HG03060 (cell line): ENCODE data around the gene CHPF.

Experiments used
- ATAC-seq: cut with Tn5 transposase; IDR thresholded peaks from one replicate; pipeline ENCODE4 v1.9.1; 2021; ENCODE audit warnings: low read depth, moderate number of reproducible peaks; ENCODE audit not compliant: unreplicated experiment

Gene CHPF

DNA sequence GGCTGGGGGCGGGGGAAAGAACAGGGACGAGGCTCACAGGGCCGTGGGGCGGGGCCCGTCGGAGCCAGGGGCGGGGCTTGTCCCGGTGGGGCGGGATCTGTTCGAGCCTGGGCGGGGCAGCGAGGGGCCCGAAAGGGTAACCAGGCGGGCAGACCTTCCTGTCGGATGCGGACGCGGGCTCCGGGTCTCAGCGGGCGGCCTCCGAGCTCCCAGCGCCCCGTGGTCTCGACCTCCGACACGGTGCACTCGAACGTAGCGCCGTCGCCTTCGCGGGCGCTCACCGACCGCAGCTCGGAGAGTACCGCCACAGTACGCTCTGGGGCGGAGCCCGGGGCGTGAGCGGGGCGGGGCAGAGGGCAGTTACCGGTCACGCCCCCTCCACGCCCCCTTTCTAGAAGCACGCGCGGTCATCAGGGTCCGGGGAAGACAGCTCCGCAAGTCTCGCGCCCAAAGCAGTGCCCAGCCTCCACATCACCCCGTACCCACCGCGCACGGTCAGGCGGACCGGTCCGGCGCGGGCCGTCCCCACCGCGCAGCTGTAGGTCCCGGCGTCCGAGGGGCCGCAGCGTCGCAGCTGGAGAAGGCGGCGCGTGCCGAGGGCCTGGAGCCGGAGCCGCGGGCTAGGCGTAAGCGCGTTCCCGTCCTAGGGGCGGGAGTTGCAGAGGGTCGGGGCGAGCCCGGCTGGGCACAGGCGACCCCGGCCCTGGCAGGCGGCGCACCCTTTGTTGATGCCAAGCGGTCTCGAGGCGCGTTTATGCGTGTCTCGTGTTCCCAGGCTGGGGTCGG, 9.0 kb upstream of the CHPF start:
- peak; percentile 83 for ATAC-seq

DNA sequence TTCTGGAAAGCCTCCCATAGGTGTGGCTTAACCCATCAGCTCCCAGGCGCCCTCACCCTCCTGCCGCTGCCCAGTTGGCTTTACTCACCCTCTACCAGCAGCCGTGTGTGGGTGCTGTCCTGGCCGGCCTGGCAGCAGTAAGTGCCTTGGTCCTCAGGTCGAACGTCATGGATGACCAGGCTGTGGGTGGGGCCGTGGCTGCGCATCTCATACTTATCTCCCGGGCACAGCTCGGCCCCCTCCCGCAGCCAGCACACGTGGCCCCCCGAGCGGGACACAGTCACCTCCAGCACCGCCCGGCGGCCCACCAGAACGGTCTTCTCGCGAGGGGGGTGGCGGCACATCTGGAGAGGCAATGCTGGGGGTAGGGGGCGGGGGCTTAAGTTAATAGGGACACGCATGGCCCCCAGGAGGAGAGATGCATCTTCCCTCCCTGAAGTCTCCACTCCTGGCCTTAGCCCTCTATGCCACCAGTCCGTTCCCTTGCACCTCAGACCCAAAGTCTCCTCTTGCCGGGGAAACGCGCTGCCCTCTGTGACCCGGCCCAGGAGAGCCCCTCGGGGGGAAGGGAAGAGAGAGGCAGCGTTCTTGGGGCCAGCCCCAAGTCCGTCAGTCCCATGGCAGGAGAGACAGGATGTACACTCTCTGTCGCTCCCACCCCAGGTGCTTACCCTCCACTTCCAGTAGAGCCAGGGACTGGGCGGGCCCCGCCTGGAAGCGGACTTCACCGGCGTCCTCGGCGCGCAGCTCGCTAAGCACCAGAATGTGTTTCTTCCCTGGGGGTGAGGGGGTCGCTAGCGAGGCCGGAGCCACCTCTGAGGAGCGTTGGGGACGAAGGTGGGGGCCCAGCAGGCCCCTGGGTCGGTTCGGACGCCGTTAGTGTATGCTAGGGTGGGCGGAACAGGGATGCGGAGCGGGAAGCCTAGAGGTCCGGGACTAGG, 8.1 kb upstream of the CHPF start:
- ATAC-seq = no peak

DNA sequence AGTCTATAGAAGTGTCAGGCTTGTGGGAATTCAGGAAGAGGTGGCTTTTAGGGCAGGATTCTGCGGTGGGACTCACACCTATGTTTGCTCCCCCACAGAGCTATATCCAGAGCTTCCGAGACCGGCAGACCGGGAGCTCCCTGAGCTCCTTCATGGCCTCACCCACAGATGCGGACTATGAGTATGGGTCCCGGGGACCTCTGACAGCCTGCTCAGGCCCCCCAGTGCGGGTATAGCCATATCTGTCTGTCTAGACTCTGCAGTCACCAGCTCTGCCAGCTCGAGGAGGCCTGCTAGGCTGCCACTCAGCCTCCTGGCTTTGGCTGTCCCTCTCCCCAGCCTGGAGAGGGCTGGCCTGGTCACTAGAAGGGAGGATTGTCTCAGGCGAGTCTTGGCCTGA, 6.0 kb upstream of the CHPF start:
- no peak for ATAC-seq

DNA sequence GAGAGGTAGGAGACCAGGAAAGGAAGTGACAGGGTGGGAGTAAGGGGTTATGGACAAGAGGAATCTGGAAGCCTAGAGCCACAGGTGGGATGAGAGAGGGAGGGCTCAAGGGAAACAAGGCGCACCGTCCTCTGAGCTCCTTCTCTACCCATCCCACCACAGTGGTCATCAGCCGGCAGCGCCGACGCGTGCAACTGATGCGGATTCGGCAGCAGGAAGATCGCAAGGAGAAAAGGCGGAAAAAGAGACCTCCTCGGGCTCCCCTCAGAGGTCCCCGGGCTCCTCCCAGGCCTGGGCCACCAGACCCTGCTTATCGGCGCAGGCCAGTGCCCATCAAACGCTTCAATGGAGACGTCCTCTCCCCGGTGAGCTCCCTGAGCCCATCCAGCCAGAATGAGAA, 5.4 kb upstream of the CHPF start:
- no peak for ATAC-seq

DNA sequence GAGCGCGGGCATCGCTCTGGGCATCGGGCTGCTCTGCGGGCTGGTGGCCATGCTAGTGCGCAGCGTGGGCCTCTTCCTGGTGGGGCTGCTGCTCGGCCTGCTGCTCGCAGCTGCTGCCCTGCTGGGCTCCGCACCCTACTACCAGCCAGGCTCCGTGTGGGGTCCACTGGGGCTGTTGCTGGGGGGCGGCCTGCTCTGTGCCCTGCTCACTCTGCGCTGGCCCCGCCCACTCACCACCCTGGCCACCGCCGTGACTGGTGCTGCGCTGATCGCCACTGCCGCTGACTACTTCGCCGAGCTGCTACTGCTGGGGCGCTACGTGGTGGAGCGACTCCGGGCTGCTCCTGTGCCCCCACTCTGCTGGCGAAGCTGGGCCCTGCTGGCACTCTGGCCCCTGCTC, 4.0 kb upstream of the CHPF start:
- ATAC-seq = no peak

DNA sequence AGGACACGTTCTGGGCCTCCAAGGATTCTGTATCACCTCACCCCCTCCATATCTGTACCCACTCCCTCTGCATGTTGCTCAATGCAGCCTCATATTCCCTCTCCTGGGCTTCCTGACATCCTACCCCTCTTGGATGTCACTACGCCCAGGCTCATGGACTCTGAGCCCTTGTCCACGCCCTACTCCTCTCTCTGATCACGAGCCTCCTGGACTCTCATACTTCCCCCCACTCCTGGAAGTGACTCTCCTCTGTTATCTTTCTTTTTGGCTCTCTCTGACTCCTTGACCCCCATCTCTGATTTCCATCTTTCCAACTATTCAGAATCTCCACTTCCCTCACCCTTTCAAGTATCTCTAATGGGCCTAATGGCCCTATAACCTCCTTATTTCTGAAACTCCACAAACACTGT, 2.3 kb upstream of the CHPF start:
- no peak for ATAC-seq

DNA sequence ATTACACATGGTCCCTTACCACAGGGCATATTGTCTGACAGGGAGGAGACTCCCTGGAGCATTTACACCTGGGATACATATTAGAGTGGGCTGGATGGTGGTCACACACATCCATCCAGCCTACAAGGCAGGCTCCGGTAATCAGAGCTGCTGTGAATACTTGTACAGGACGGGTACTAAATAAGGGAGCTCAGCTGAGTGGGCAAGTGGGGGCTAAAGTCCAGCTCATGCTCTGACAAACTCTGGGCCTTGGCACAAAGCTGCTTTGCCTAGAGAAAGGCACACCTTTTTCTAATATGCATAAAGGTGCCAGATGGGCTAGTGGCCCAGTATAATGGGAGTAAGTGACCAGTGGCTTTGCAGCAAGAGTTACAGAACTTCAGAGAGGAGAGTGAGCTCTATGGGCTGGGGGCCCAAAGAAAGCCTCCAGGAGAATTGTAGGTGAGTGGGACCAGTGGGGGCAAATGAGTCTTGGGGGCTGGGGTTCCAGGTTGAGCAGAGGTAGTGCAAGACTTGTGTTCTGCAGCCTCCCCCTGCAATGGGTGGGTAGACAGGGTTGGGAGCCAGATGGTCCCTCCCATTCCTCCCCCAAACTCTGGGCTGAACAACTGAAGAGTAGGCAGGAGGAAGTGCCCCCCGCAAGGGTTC, 1.8 kb upstream of the CHPF start:
- no peak for ATAC-seq

DNA sequence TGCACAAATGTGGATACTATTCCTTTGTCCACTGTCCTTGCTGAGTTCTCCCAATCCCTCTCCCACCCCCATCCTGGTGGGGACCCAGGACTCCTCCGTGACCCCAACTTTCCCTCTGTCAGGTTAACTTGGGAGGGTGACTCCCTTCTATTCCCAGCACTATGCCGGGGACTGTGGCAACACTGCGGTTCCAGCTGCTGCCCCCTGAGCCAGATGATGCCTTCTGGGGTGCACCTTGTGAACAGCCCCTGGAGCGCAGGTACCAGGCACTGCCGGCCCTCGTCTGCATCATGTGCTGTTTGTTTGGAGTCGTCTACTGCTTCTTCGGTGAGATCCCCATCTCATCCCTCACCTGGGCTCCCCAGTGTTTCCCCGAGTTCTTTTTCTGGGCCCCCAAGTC, 958 bp upstream of the CHPF start:
- ATAC-seq = no peak

DNA sequence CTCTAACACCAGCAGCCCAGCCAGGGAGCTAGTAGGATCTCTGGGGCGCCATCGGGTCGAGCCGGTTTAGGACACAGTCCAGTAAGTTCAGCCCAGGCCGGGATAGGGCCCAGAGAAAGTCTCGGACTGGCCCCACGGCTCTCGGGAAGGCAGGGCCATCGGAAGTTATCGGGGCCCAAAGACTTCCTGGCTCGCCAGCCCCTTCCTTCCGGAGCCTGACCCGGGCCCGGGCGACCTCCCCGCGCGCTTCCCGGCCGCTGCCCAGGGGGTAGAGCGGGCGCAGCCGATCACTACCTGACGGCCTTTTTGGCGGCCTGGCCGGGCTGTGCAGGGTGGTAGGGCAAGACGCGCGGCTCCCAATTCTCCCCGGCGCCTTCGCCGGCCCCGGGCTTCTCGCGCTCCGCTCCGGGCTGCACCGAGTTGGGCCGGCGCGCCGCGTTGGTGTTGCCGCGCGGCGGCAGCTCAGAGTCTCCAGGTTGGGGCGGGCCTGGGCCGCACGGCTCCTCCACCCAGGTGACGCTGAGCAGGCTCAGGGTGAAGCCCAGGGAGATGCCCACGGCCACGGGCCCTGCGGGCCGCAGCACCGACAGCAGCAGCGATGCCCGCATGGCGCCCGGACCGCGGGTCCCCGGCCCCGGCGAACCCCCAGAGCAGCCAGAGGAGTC, 546 bp downstream of the CHPF start:
- ATAC-seq = peak; percentile 7

DNA sequence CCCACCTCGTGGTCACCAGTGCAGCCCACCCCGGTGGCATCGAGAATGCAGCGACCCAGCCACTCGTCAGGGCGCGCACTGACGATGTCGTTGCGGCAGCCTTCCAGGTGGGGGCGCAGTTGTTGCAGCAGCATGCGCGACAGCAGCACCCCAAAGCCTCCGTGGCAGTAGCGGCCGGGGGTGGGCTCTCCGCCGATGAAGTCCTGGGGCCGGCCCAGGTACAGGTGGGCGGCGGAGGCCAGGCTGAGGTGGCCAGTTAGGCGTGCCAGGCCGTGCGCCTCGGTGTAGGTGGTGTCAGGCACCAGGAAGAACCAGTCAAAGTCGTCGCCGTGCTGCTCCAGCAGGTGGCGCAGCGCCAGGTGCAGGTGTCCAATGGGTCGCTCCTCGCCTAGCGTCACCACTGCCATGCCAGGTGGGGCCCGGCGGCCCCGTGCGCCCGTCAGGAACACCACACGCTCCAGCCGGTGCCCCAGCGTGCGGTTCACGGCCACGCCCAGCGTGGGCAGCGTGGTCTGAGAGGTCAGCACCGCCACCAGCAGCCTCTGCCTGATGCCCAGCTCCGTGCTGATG, 1.9 kb downstream of the CHPF start:
- ATAC-seq = peak; percentile 47

DNA sequence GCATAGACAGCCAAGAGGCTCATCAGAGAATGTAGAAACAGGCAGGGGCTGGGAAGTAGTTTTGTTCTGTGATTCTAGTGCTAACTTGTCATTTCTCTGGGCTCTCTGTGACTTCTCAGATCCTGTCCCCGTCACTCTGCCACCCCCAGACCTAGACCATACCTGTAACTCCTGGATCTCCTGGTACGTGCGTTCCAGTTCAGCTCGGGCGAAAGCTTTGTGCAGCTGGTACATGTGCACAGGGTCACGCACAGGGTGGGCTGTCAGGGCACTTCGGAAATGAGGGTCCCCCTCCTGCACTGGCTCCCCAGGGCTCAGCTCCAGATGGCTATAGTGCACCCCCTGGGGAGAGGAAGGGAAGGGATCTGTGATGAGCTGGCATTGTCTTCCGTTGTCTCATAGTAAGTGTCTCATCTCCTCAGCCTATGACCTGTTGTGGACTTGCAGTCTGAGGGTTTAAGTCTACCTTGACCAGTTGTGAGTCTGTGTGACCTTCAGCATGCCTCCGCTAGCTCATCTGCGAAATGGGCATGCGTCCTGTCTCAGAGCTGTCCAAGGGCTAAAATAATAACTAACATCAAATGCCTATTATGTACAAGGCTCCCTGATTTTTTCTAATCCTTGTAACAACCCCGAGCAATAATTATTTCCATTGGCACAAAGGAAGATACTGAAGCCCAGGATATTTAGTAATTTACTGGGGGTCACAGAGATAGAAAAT, 2.7 kb downstream of the CHPF start:
- ATAC-seq = no peak

DNA sequence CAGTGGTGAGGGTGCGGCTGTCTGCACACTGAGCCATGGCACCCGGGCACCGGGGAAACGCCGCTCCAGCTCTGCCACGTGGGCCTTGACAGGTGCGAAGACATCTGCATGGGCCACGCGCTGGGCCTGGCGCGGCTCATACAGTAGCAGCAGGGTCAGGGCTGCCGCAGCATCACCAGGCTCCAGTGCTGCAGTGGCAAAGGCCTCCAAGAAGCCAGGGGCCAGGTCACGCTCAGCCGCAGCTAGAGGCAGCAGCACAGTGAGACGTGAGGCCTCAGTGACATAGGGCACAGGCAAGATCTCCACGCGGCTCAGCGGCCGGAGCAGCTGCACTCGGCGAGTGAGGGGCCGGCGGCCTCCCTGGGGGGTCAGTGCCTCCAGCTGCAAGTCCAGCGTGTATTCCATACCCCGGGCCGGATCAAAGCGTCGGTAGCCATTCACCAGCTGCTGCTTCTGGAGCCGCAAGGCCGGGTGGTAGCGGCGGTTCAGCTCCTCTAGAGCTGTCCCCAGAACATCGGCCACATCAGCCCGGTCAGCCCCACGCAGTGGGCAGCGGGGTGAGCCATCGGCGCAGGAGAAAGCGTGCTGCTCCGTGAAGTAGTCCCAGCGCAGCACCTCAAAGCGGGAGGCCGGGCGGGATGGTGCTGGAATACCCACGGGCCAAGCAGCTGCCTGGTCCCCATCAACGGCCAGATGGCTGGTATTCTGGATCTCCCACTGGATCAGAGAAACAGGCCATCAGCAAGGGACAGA, 3.5 kb downstream of the CHPF start:
- ATAC-seq = no peak

DNA sequence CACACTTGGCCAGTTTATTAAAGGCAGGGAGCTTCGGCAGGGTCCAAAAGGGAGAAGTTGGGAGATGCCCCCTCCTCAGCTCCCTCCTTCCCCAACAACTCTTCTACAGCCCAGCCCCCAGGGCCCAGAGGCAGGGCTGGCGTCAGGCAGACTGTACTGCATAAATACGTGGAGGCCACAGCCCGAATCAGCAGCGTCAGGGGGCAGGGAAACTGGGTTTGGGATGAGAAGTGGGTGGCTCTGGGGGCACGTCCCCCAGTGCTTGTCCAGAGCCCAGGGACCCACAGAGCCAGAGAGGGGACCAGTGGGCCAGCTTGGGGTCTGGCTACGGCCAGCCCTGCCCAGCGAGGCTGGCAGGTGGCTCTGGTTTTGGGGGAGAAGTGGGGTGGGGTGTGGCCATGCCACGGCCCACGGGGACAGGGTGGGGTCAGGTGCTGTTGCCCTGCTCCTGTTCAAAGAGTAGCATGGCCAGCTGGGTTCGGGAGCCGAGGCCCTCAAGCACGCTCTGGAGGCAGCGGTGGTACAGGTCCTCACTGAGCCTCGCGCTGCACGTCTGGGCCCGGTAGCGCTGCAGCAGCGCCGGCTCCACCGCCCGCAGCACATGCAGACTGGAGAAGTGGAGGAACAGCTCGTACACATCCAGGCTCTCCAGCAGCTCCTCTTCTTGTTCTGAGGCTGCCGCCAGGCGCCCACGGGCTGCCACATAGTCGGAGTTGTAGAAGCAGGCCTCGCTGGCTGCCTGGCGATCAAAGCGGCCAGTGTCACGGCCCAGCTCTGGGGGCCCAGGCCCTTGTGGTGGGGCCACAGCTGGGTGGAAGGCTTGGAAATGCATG, 4.4 kb downstream of the CHPF start:
- ATAC-seq = no peak

DNA sequence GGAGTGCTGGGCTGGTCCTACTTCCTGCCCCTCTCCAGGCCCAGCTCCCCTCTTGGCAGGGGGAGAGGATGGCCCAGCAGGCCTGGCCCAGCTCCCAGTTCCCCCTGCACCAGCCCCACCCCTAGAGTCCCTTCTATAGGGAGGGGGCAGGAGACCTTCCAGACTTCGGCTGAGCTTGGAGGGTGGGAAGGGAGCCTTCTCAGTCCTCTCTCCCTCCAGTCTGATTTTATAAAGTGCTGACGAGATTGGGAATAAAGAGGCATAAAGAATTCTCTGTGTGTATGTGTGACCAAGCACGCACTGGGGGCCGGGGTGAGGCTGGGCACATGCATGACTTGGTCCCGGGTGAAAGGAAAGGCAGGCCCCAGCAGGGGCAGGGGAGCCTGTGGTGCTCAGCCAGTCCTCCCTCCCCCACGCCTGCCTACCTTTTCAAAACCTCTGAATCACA, 5.1 kb downstream of the CHPF start:
- ATAC-seq = no peak

DNA sequence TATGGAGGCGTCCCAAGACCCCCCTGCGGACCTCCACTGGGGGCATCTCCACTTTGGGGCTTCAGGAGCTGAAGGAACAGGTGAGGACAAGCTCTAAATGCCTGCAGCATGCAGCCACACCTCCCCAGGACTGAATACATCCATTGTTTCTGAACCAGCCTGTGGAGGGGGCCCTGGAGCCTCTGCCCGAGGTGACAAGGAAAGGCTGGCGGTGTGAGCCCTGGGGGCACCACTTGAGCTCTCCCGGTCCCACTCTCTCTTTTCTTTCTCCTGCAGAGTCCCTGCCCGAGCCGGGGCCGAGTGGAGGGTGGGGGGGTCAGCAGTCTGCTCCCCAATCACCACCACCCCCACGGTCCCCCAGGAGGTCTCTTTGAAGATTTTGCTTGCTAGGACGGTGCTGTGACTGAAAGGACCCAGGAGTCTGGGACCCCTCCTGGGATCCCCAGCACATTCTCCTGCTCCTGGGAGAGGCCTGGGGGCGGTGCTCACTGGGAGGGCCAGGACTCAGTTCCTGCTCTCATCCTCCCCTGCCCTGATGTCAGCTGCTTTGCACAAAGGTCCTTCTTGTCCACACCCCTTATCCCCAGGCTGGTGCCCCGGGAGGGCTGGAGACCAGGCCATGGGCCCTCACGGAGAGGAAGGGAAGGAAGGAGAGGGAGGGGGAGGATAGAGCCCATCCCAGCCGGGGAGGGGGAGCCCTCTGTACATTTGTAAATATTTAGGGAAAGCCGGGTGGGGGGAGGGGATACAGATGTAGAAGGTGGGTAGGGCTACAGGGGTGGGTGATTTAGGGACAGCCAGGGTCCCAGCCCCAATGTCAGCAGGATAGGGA, 5.7 kb downstream of the CHPF start:
- ATAC-seq = no peak

DNA sequence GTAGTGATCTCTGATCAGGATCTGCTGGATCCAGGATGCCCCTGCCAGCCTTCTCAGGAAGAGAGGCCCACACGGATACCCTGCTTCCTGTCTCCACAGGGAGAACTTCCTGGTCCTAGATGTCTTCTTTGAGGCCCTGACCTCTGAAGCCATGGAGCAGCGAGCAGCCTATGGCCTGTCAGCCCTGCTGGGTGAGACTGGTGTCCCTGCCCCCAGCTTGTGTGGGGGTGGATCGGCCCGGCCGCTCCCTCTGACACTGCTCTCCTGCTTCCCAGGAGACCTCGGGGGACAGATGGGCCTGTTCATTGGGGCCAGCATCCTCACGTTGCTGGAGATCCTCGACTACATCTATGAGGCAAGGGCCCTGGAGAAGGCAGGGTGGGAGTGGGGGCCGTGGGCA, 6.6 kb downstream of the CHPF start:
- no peak for ATAC-seq

DNA sequence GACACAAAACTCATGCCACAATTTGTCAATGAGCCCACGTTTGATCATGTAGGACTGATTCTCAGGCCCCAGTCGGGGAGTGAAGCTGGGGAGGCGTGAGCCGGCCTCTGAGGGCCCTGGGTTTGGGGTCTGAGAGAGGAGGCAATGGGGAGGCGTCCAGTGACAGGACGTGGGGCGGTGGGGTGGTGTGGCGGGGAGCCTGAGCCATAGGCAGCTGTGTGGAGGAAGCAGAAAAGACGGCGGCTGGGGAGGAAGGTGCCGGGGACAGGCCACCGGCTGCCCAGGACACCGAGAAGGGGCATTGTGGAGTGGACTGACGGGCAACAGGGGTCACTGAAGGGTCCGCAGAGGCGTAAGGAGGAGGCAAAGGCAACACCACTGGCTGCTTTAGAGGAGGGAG, 7.2 kb downstream of the CHPF start:
- ATAC-seq = no peak
